HG03159 (cell line): ENCODE results near the gene ELOVL2.

Source experiments
- ATAC-seq: cut with Tn5 transposase; IDR thresholded peaks from one replicate; pipeline ENCODE4 v1.9.1; 2021; ENCODE audit warnings: mild to moderate bottlenecking, moderate library complexity; ENCODE audit not compliant: unreplicated experiment

The ELOVL2 gene

GRCh38 chr6:10933126-10933525 lies 111.0 kb downstream of the ELOVL2 start:
- ATAC-seq, result no peak
